H1 (cell line): ENCODE data around the gene PDHX. TPM values are rescaled to one million over a fixed set of nuclear protein-coding genes. Genes with fewer than 3 reads are reported as not detected.

Experiments used
- CHD7 ChIP-seq: fragments of 300-600 bp; sonication (generic); IDR thresholded peaks from 2 replicates; pipeline ENCODE4 v1.7.1; 2012; ENCODE audit warnings: low read length, moderate library complexity, mild to moderate bottlenecking, inconsistent platforms; ENCODE audit not compliant: insufficient replicate concordance
- EZH2 ChIP-seq: fragments of 200-600 bp; sonication (generic); IDR thresholded peaks from 2 replicates; pipeline ENCODE4 v1.7.1; 2012; ENCODE audit warnings: low read depth, mild to moderate bottlenecking, moderate library complexity, low read length, inconsistent platforms; ENCODE audit not compliant: severe bottlenecking
- KDM5A ChIP-seq: fragments of 200-600 bp; IDR thresholded peaks from 2 replicates; pipeline ENCODE4 v1.7.1; 2012; ENCODE audit warnings: mild to moderate bottlenecking, low read length, inconsistent platforms, mixed read lengths
- SIN3A ChIP-seq, 2 experiments: IDR thresholded peaks in 1 of 2; conservative IDR thresholded peaks in 1 of 2; 2 replicates each; pipeline ENCODE4 v1.6.1; 2011 to 2012; ENCODE audit warnings: low read length in 2 of 2, improper control_type of control experiment in 1 of 2, low read depth in 1 of 2, mild to moderate bottlenecking in 1 of 2
- SP4 ChIP-seq: IDR thresholded peaks from 2 replicates; pipeline ENCODE4 v1.6.1; 2012; ENCODE audit warnings: low read length, inconsistent platforms
- YY1 ChIP-seq: IDR thresholded peaks from 2 replicates; pipeline ENCODE4 v1.6.1; 2011; ENCODE audit warnings: low read depth, mild to moderate bottlenecking, low read length
- polyA plus RNA-seq, 7 experiments: library from polyadenylated mRNA; depleted of rRNA in 3 of 7; stranded (reverse) in 5 of 7; unstranded in 2 of 7; fragments of >200 nt in 5 of 7; fragments of 200-250 nt in 2 of 7; gene quantifications; 1 replicate in 5 of 7; 2 replicates in 1 of 7; 4 replicates in 1 of 7; pipeline versions ENCODE4 v1.2.1 to v1.2.3, GENCODE V29; 2011 to 2013; ENCODE audit warnings: missing spikeins in 2 of 7, mixed read lengths in 2 of 7
- total RNA-seq: library from RNA; stranded (reverse); fragmentation: NEBNext Ultra II Directional; extraction: Animal tissue kit (Norgen Biotek cat#: 25700); gene quantifications from 2 replicates; pipeline ENCODE4 v1.2.1, GENCODE V29; 2021

Gene PDHX
- total and polyA plus RNA-seq, 2 of the 8 experiments (the other 6 are each of a cell fraction or from before 2014, with no cell fraction given) = 12.4 to 51.9 TPM

- no peak for TF ChIP-seq CHD7
- no peak for TF ChIP-seq SIN3A (conservative IDR thresholded peaks at IDR 0.05 in 1 of 2, IDR thresholded peaks at IDR 0.05 in 1 of 2; ENCODE audit: low read depth in 1 of 2, low read length in 2 of 2)
- TF ChIP-seq YY1 = no peak
- TF ChIP-seq KDM5A = no peak
- TF ChIP-seq SP4 = no peak
- no peak for TF ChIP-seq EZH2
Observed at GRCh38 chr11:34899633-34900016, 16.8 kb upstream of the PDHX start (continued).
